Tibial nerve (tissue), 4 donors: ENCODE results near the gene PTPN3. TPM values are rescaled to one million over a fixed set of nuclear protein-coding genes. Genes with fewer than 3 reads are reported as not detected.
"Not testable (repeated sequence)": the region's sequence is repeated elsewhere in the genome, so short reads cannot be mapped to it uniquely, and the experiment has no call there.

Source experiments
- DNase-seq, 2 donors: peaks; one replicate each; pipeline ENCODE4 v3.0.0-alpha.2; 2019; ENCODE audit warnings: low spot score in 2 of 2
- H3K27ac ChIP-seq, 4 donors: fragments of 200-600 bp; sonication (generic) in 3 of 4; one replicate each; pipeline ENCODE4 v1.5.1; 2017 to 2019; ENCODE audit warnings: mild to moderate bottlenecking in 1 of 4
- H3K27me3 ChIP-seq, 2 donors: fragments of 200-600 bp; sonication (generic) in 1 of 2; one replicate each; pipeline versions ENCODE4 v1.5.1 to v1.6.0; 2017 to 2019
- H3K36me3 ChIP-seq, 3 donors: fragments of 200-600 bp; sonication (generic); one replicate each; pipeline ENCODE4 v1.5.1; 2018 to 2019
- H3K4me1 ChIP-seq, 4 donors: fragments of 200-600 bp; sonication (generic) in 3 of 4; one replicate each; pipeline ENCODE4 v1.5.1; 2017 to 2019
- H3K4me3 ChIP-seq, 4 donors: fragments of 200-600 bp; sonication (generic) in 3 of 4; one replicate each; pipeline ENCODE4 v1.5.1; 2017 to 2019; ENCODE audit warnings: mild to moderate bottlenecking in 1 of 4, moderate library complexity in 1 of 4
- H3K9me3 ChIP-seq, 4 donors: fragments of 200-600 bp; sonication (generic) in 3 of 4; one replicate each; pipeline ENCODE4 v1.5.1; 2017 to 2019
- EP300 ChIP-seq, 2 donors: sonication (generic); formaldehyde crosslinking; IDR thresholded peaks; one replicate each; pipeline ENCODE4 v1.6.1; 2017; ENCODE audit warnings: antibody characterized with exemption in 2 of 2, mild to moderate bottlenecking in 1 of 2
- POLR2A ChIP-seq, 2 donors: fragments of 450-650 bp; IDR thresholded peaks; one replicate each; pipeline ENCODE4 v1.6.1; 2017; ENCODE audit warnings: antibody characterized with exemption in 2 of 2, mild to moderate bottlenecking in 2 of 2, moderate library complexity in 2 of 2
- WGBS, 2 donors: methylation state at CpG; one replicate each; pipeline ENCODE4 v1.1.5; 2018; 5-methylcytosine and 5-hydroxymethylcytosine counted together
- total RNA-seq, 4 donors: library from RNA; depleted of rRNA; stranded (reverse); fragments of >200 nt; gene quantifications; one replicate each; pipeline ENCODE4 v1.1.0, GENCODE V29; 2016
- TF ChIP-seq, protein P1 (sequence below), 5 experiments: fragments of 200-600 bp in 3 of 5; fragments of 450-650 bp in 2 of 5; sonication (generic) in 3 of 5; IDR thresholded peaks; one replicate each; pipeline ENCODE4 v1.5.1; 2016 to 2019; ENCODE audit warnings: antibody characterized with exemption in 5 of 5, mild to moderate bottlenecking in 3 of 5, moderate library complexity in 2 of 5

PTPN3 gene
- total RNA-seq, 4 donors from 2014 or later, result 1.3 to 3.3 (median 1.8) TPM

DNA sequence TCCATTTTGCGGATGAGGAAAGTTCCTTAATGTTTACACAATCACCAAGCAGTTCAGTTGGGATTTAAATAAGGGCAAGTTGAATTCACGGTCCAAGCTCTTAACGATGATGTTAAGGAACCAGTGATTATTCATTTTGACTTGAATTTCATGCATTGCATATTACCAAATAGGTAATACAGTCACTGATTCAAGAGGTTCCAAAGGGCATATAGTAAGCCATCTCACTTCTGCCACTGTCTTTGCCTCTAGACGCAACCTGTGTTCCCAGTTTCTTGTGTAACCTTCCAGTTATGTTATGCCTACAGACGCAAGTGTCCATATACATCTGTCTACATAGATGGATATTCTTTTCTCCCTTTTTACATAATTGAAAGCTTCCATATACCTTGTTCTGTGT is 137.3 kb downstream of the PTPN3 start:
- 86 to 87% methylated on average over 5 of the region's 5 CpGs for WGBS, 2 donors
- H3K27me3 ChIP-seq, result no peaks in the 10 kb centered on the region
- TF ChIP-seq POLR2A (IDR thresholded peaks at IDR 0.05) (no peak), EP300 (IDR thresholded peaks at IDR 0.05) (no peak)
- TF ChIP-seq, protein P1, sequence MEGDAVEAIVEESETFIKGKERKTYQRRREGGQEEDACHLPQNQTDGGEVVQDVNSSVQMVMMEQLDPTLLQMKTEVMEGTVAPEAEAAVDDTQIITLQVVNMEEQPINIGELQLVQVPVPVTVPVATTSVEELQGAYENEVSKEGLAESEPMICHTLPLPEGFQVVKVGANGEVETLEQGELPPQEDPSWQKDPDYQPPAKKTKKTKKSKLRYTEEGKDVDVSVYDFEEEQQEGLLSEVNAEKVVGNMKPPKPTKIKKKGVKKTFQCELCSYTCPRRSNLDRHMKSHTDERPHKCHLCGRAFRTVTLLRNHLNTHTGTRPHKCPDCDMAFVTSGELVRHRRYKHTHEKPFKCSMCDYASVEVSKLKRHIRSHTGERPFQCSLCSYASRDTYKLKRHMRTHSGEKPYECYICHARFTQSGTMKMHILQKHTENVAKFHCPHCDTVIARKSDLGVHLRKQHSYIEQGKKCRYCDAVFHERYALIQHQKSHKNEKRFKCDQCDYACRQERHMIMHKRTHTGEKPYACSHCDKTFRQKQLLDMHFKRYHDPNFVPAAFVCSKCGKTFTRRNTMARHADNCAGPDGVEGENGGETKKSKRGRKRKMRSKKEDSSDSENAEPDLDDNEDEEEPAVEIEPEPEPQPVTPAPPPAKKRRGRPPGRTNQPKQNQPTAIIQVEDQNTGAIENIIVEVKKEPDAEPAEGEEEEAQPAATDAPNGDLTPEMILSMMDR (IDR thresholded peaks at IDR 0.05), result no peak

GRCh38 chr9:109358968-109359603 is 139.0 kb downstream of the PTPN3 start:
- H3K27ac ChIP-seq, H3K9me3 ChIP-seq, H3K27me3 ChIP-seq, H3K4me3 ChIP-seq, H3K4me1 ChIP-seq, H3K36me3 ChIP-seq, DNase-seq: not testable (repeated sequence)
- WGBS, 2 donors, result 86 to 87% methylated on average over 8 of the region's 8 CpGs

More for the DNA sequence above, 137.3 kb downstream of the PTPN3 start:
- Histone ChIP-seq H3K36me3 (no peaks in the 10 kb centered on the region), H3K4me3 (no peak overlapping the region), H3K9me3 (no peaks in the 10 kb centered on the region), H3K27ac (no peak overlapping the region), H3K4me1 (no peaks in the 10 kb centered on the region)
- DNase-seq, result no peak

DNA sequence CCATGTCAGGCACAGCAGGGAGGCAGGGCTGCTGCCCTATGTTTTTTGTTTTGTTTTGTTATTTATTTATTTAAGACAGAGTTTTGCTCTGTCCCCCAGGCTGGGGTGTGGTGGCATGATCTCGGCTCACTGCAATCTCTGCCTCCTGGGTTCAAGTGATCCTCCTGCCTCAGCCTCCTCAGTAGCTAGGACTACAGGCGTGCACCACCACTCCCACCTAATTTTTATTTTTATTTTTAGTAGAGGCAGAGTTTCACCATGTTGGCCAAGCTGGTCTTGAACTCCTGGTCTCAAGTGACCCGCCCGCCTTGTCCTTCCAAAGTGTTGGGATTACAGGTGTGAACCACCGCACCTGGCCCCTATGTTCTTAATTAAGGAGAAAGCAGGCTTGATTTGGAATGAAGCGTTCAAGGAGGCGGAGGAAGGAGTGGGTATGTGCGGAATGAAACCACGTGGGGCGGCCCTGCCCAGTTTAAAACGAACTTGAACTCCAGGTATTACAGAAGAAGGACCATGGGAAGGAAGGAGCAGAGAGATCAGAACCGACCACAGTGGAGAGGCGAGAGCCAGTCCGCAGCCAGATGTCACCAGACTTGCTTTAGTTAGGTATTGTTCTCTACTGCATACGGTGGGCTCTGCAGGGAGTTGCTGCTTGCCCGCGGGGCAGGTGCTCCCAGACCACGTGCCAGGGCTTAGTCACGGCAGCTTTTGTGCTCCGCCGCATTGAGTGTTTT is 142.4 kb downstream of the PTPN3 start:
- Histone ChIP-seq H3K36me3 (no peaks in the 10 kb centered on the region), H3K4me1 (no peaks in the 10 kb centered on the region), H3K4me3 (no peak overlapping the region), H3K27ac (no peak overlapping the region), H3K27me3 (no peaks in the 10 kb centered on the region), H3K9me3 (no peaks in the 10 kb centered on the region)
- no peak for DNase-seq
- 90 to 91% methylated on average over 21 of the region's 21 CpGs for WGBS, 2 donors
- TF ChIP-seq POLR2A (IDR thresholded peaks at IDR 0.05) (no peak), EP300 (IDR thresholded peaks at IDR 0.05) (no peak)
- TF ChIP-seq, protein P1 (IDR thresholded peaks at IDR 0.05), result no peak

- H3K4me3 ChIP-seq, result no peak overlapping the region
- H3K27ac ChIP-seq, result no peak overlapping the region
- H3K27me3 ChIP-seq, result no peaks in the 10 kb centered on the region
- TF ChIP-seq EP300 (IDR thresholded peaks at IDR 0.05) (no peak), POLR2A (IDR thresholded peaks at IDR 0.05) (no peak)
- TF ChIP-seq, protein P1 (IDR thresholded peaks at IDR 0.05), result no peak
- 74 to 89% methylated on average over 2 of the region's 2 CpGs for WGBS, 2 donors
- H3K9me3 ChIP-seq, result no peaks in the 10 kb centered on the region
- no peaks in the 10 kb centered on the region for H3K36me3 ChIP-seq
- peaks cover 0 to 8% (median 0%) of the 10 kb centered on the region in 4 donors for H3K4me1 ChIP-seq
- no peak for DNase-seq
These were observed 143.9 kb downstream of the PTPN3 start for GRCh38 chr9:109354190-109354589.

- no peaks in the 10 kb centered on the region for H3K9me3 ChIP-seq
- DNase-seq, result no peak
- 85 to 90% methylated on average over 5 of the region's 5 CpGs for WGBS, 2 donors
- no peaks in the 10 kb centered on the region for H3K36me3 ChIP-seq
- no peak overlapping the region for H3K4me3 ChIP-seq
- H3K27me3 ChIP-seq, result no peaks in the 10 kb centered on the region
- no peak overlapping the region for H3K27ac ChIP-seq
- TF ChIP-seq POLR2A (IDR thresholded peaks at IDR 0.05) (no peak), EP300 (IDR thresholded peaks at IDR 0.05) (no peak)
- TF ChIP-seq, protein P1 (IDR thresholded peaks at IDR 0.05), result no peak
- peaks cover 0 to 16% (median 2%) of the 10 kb centered on the region in 4 donors for H3K4me1 ChIP-seq
These were observed 147.1 kb downstream of the PTPN3 start for GRCh38 chr9:109351032-109351431.
